ENCODE data around the gene NRL.
"Not testable (repeated sequence)": the region's sequence is repeated elsewhere in the genome, so short reads cannot be mapped to it uniquely, and the experiment has no call there.

The NRL gene

GRCh38 chr14:24105609-24106239 is 9.0 kb downstream of the NRL start:
- DNase-seq = peak in 1 of 10 donors; percentile 18
- intact Hi-C loops (cut with DNase I) = not testable (repeated sequence)

GRCh38 chr14:24103451-24103850 is 11.3 kb downstream of the NRL start:
- intact Hi-C loops (cut with DNase I) = no loop called here

GRCh38 chr14:24102357-24103048 is 12.2 kb downstream of the NRL start:
- peak in 3 of 10 donors; percentile 5 to 63 (median 52) for DNase-seq

More at GRCh38 chr14:24103451-24103850, 11.3 kb downstream of the NRL start:
- DNase-seq = peak in 2 of 10 donors; percentile 33 to 62

GRCh38 chr14:24100982-24101494 is 13.7 kb downstream of the NRL start:
- DNase-seq = peak in 2 of 10 donors; percentile 7 to 12
- intact Hi-C loops (cut with DNase I) = no loop called here

More at GRCh38 chr14:24102357-24103048, 12.2 kb downstream of the NRL start:
- intact Hi-C loops (cut with DNase I) = no loop called here

GRCh38 chr14:24100197-24100981 is 14.4 kb downstream of the NRL start:
- peak in 2 of 10 donors; percentile 2 to 9 for DNase-seq
- intact Hi-C loops (cut with DNase I) = no loop called here

GRCh38 chr14:24098927-24099813 is 15.6 kb downstream of the NRL start:
- intact Hi-C loops (cut with DNase I) = no loop called here
- peak in 4 of 10 donors; percentile 17 to 80 (median 48) for DNase-seq

- intact Hi-C loops (cut with DNase I) = no loop called here
Observed at GRCh38 chr14:24098229-24098926, 16.4 kb downstream of the NRL start.

GRCh38 chr14:24096545-24097181 is 18.1 kb downstream of the NRL start:
- intact Hi-C loops (cut with DNase I) = no loop called here
- DNase-seq = peak in 2 of 10 donors; percentile 24 to 55

More at GRCh38 chr14:24098229-24098926, 16.4 kb downstream of the NRL start:
- DNase-seq = peak in 2 of 10 donors; percentile 54 to 65

- DNase-seq = peak in 3 of 10 donors; percentile 26 to 83 (median 81)
- intact Hi-C loops (cut with DNase I) = no loop called here
Observed at GRCh38 chr14:24095271-24096068, 19.3 kb downstream of the NRL start.

- intact Hi-C loops (cut with DNase I) = loop anchor here (5.0 kb wide), 1 partner anchor 43 kb away; the partner anchor contains the start of gene CARMIL3
- DNase-seq = peak in 1 of 10 donors; percentile 67
Observed at GRCh38 chr14:24094841-24095270, 19.9 kb downstream of the NRL start.

GRCh38 chr14:24093901-24094840 is 20.6 kb downstream of the NRL start, which contains the start of gene PCK2:
Gene PCK2 (plus strand): TSS chr14:24094311. CDS start chr14:24094406, 95 bp downstream.
- intact Hi-C loops (cut with DNase I) = loop anchor here (5.0 kb wide), 1 partner anchor 42 kb away; the partner anchor contains the start of gene CARMIL3
- DNase-seq = peak; percentile 57 to 97 (median 74)

- no peak for DNase-seq
- intact Hi-C loops (cut with DNase I) = loop anchor here (5.0 kb wide), 1 partner anchor 41 kb away; the partner anchor contains the start of gene CARMIL3
Observed at GRCh38 chr14:24093207-24093900, 21.4 kb downstream of the NRL start.

- peak in 1 of 10 donors; percentile 3 for DNase-seq
- intact Hi-C loops (cut with DNase I) = loop anchor here (5.0 kb wide), 1 partner anchor 40 kb away; the partner anchor contains the start of gene CARMIL3
Observed at GRCh38 chr14:24092505-24093206, 22.1 kb downstream of the NRL start.

- intact Hi-C loops (cut with DNase I) = loop anchor here (5.0 kb wide), 1 partner anchor 40 kb away; the partner anchor contains the start of gene CARMIL3
- peak in 1 of 10 donors; percentile 8 for DNase-seq
Observed at GRCh38 chr14:24092110-24092504, 22.6 kb downstream of the NRL start.

- intact Hi-C loops (cut with DNase I) = loop anchor here (1.0 to 5.0 kb wide), 2 partner anchors 38 to 76 kb away; partner anchors contain the start of gene CARMIL3
- DNase-seq = no peak
Observed at GRCh38 chr14:24089890-24090289, 24.9 kb downstream of the NRL start.
